Hepatocyte (in vitro differentiated cells): Measurements from ENCODE around the gene PHF14. TPM values are rescaled to one million over a fixed set of nuclear protein-coding genes. Genes with fewer than 3 reads are reported as not detected.

ENCODE experiments used
- DNase-seq: peaks from one replicate; pipeline ENCODE4 v3.0.0-alpha.2; 2016; ENCODE audit warnings: low spot score
- H2AFZ ChIP-seq: fragments of 200-600 bp; sonication (generic); 2 replicates; pipeline ENCODE4 v1.6.0; 2016; ENCODE audit warnings: antibody characterized with exemption, mild to moderate bottlenecking
- H3K27ac ChIP-seq: fragments of 200-600 bp; sonication (generic); 2 replicates; pipeline ENCODE4 v1.5.1; 2016; ENCODE audit warnings: mild to moderate bottlenecking
- H3K27me3 ChIP-seq: fragments of 200-600 bp; sonication (generic); 2 replicates; pipeline ENCODE4 v1.6.1; 2016
- H3K36me3 ChIP-seq: fragments of 200-600 bp; sonication (generic); replicated peaks from 2 replicates; pipeline ENCODE4 v1.5.1; 2016; ENCODE audit warnings: low read depth; ENCODE audit not compliant: insufficient read depth
- H3K4me1 ChIP-seq: fragments of 200-600 bp; sonication (generic); 2 replicates; pipeline ENCODE4 v1.5.1; 2016; ENCODE audit warnings: mild to moderate bottlenecking, moderate library complexity; ENCODE audit not compliant: insufficient read depth
- H3K4me2 ChIP-seq: fragments of 200-600 bp; sonication (generic); 2 replicates; pipeline ENCODE4 v1.6.0; 2016
- H3K4me3 ChIP-seq: fragments of 200-600 bp; sonication (generic); 2 replicates; pipeline ENCODE4 v1.5.1; 2016; ENCODE audit warnings: mild to moderate bottlenecking
- H3K79me2 ChIP-seq: fragments of 200-600 bp; sonication (generic); 2 replicates; pipeline ENCODE4 v1.6.0; 2017; ENCODE audit warnings: mild to moderate bottlenecking
- H3K9me2 ChIP-seq: fragments of 200-600 bp; sonication (generic); replicated peaks from 2 replicates; pipeline ENCODE4 v1.6.0; 2017; ENCODE audit warnings: mild to moderate bottlenecking; ENCODE audit not compliant: insufficient read depth
- H3K9me3 ChIP-seq: fragments of 200-600 bp; sonication (generic); 2 replicates; pipeline ENCODE4 v1.5.1; 2016; ENCODE audit warnings: low read depth, mild to moderate bottlenecking
- H4K20me1 ChIP-seq: fragments of 200-600 bp; sonication (generic); 2 replicates; pipeline ENCODE4 v1.6.0; 2016; ENCODE audit warnings: mild to moderate bottlenecking; ENCODE audit not compliant: insufficient read depth, poor library complexity, severe bottlenecking
- CTCF ChIP-seq: fragments of 200-600 bp; sonication (generic); IDR thresholded peaks from 2 replicates; pipeline ENCODE4 v1.5.1; 2016; ENCODE audit warnings: antibody characterized with exemption, mild to moderate bottlenecking; ENCODE audit not compliant: poor library complexity
- EZH2 ChIP-seq: fragments of 200-600 bp; sonication (generic); IDR thresholded peaks from 2 replicates; pipeline ENCODE4 v1.6.1; 2016; ENCODE audit warnings: antibody characterized with exemption, mild to moderate bottlenecking, borderline replicate concordance
- EZH2phosphoT487 ChIP-seq: fragments of 200-600 bp; sonication (generic); IDR thresholded peaks from one replicate; pipeline ENCODE4 v1.6.1; 2018; ENCODE audit warnings: antibody characterized with exemption, mild to moderate bottlenecking, low read depth, moderate library complexity; ENCODE audit not compliant: unreplicated experiment, severe bottlenecking
- WGBS: methylation state at CpG from one replicate; pipeline ENCODE4 v1.1.6; 2016; ENCODE audit warnings: low lambda C conversion rate; ENCODE audit errors: missing lambda C conversion rate; 5-methylcytosine and 5-hydroxymethylcytosine counted together
- polyA plus RNA-seq: library from polyadenylated mRNA; unstranded; fragments of >200 nt; fragmentation: Nextera tagmentation; extraction: Ambion mirVana; gene quantifications from 2 replicates; pipeline ENCODE4 v1.2.1, GENCODE V29; 2016
- total RNA-seq: library from RNA; depleted of rRNA; stranded (reverse); fragments of >200 nt; gene quantifications from 2 replicates; pipeline ENCODE4 v1.2.3, GENCODE V29; 2014

PHF14 gene
- total and polyA plus RNA-seq, 2 experiments from 2014 or later: 31.5 to 49.1 TPM

- Histone ChIP-seq H3K9me2 (no peaks in the 10 kb centered on the region), H3K4me3 (no peak overlapping the region), H3K27ac (peak overlapping the region; percentile 29), H3K9me3 (no peaks in the 10 kb centered on the region), H3K4me1 (peaks cover 10% of the 10 kb centered on the region), H4K20me1 (no peaks in the 10 kb centered on the region), H3K36me3 (no peaks in the 10 kb centered on the region), H3K4me2 (peak overlapping the region; percentile 1), H2AFZ (no peak overlapping the region), H3K27me3 (no peaks in the 10 kb centered on the region), H3K79me2 (no peaks in the 10 kb centered on the region)
- 36% methylated on average over 1 of the region's 1 CpG for WGBS
- TF ChIP-seq EZH2: no peak
- no peak for TF ChIP-seq EZH2phosphoT487
- TF ChIP-seq CTCF: no peak
- DNase-seq: no peak
Observed at GRCh38 chr7:11212816-11213215, 239.1 kb downstream of the PHF14 start.

GRCh38 chr7:11213266-11213665, 239.6 kb downstream of the PHF14 start:
- Histone ChIP-seq H3K4me1 (peaks cover 10% of the 10 kb centered on the region), H2AFZ (no peak overlapping the region), H3K27ac (peak overlapping the region; percentile 29), H3K4me3 (no peak overlapping the region), H3K4me2 (peak overlapping the region; percentile 1), H3K9me3 (no peaks in the 10 kb centered on the region), H3K36me3 (no peaks in the 10 kb centered on the region), H3K27me3 (no peaks in the 10 kb centered on the region), H3K9me2 (no peaks in the 10 kb centered on the region), H3K79me2 (no peaks in the 10 kb centered on the region), H4K20me1 (no peaks in the 10 kb centered on the region)
- DNase-seq: peak; percentile 16
- 64% methylated on average over 1 of the region's 1 CpG for WGBS
- TF ChIP-seq EZH2phosphoT487 (no peak), EZH2 (no peak), CTCF (no peak)

DNA sequence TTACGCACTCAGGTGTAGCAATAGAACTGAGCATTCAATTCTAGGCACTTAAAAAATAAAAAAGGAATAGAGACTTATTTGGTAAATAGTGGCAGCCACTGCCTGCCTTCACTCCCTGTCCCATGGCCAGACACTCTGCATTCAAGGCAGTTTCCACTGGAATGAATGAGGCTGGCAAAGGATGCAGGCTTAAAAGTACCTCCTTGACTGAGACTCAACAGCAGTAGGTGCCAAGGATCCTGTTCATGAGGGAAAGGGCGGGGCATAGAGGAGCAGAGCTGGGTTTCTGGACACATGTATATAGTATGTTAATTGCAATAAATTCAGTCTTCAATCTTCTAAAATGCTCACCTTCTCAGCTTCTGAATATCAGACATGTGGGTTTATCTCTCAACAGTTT, 242.6 kb downstream of the PHF14 start:
- DNase-seq: no peak
- Histone ChIP-seq H4K20me1 (no peaks in the 10 kb centered on the region), H3K27ac (no peak overlapping the region), H3K4me2 (no peak overlapping the region), H3K4me1 (peaks cover 10% of the 10 kb centered on the region), H3K4me3 (no peak overlapping the region), H2AFZ (no peak overlapping the region), H3K79me2 (no peaks in the 10 kb centered on the region), H3K9me2 (no peaks in the 10 kb centered on the region), H3K36me3 (no peaks in the 10 kb centered on the region), H3K27me3 (no peaks in the 10 kb centered on the region), H3K9me3 (no peaks in the 10 kb centered on the region)
- WGBS: 96% methylated on average over 2 of the region's 2 CpGs
- TF ChIP-seq CTCF (no peak), EZH2phosphoT487 (no peak), EZH2 (no peak)
